Panc1 (cell line): ENCODE measurements around the gene CREBL2. TPM values are rescaled to one million over a fixed set of nuclear protein-coding genes. Genes with fewer than 3 reads are reported as not detected.

ENCODE experiments used
- ATAC-seq: fragments of 200-7000 bp; cut with Tn5 transposase; 2 replicates; pipeline ENCODE4 v1.9.1; 2020; ENCODE audit warnings: mild to moderate bottlenecking, moderate library complexity
- BruUV-seq: library from RNA; stranded (reverse); fragments of 400-500 nt; replicated peaks from 2 replicates; lab custom pipeline; 2021; lab: Mats Ljungman, UMichigan
- CTCF ChIA-PET: fragments of 300-600 bp; sonication (Branson Sonifier 250); formaldehyde crosslinking; loops from one replicate; lab custom pipeline; 2022; ENCODE audit warnings: antibody characterized with exemption; lab: Charles Lee
- POLR2A ChIA-PET: fragments of 300-600 bp; sonication (Branson Sonifier 250); formaldehyde crosslinking; loops from one replicate; lab custom pipeline; 2022; ENCODE audit warnings: antibody characterized with exemption; lab: Charles Lee
- DNase-seq: peaks from one replicate; pipeline ENCODE4 v3.0.0-alpha.2; 2010; ENCODE audit warnings: low read depth, low spot score
- H3K27ac ChIP-seq: 2 replicates; pipeline ENCODE4 v1.5.1; 2011; ENCODE audit warnings: mild to moderate bottlenecking, low read length, inconsistent platforms
- H3K27me3 ChIP-seq: fragments of 200-500 bp; sonication (Bioruptor generic); 2 replicates; pipeline ENCODE4 v1.6.0; 2014; ENCODE audit warnings: low read length, inconsistent platforms; ENCODE audit not compliant: control insufficient read depth, insufficient read depth
- H3K36me3 ChIP-seq: fragments of 200-500 bp; sonication (Bioruptor generic); 2 replicates; pipeline ENCODE4 v1.5.1; 2014; ENCODE audit warnings: inconsistent platforms, mild to moderate bottlenecking, low read length, moderate library complexity; ENCODE audit not compliant: control insufficient read depth, insufficient read depth
- H3K4me1 ChIP-seq: 2 replicates; pipeline ENCODE4 v1.5.1; 2011; ENCODE audit warnings: inconsistent platforms, mild to moderate bottlenecking, low read length, moderate library complexity; ENCODE audit not compliant: control insufficient read depth, insufficient read depth
- H3K4me3 ChIP-seq, 2 experiments: 2 replicates each; pipeline ENCODE4 v1.5.1; 2011 to 2012; ENCODE audit warnings: low read depth in 2 of 2, low read length in 2 of 2, mild to moderate bottlenecking in 2 of 2, inconsistent platforms in 1 of 2, moderate library complexity in 1 of 2
- H3K9me3 ChIP-seq: fragments of 200-500 bp; sonication (Bioruptor generic); 2 replicates; pipeline ENCODE4 v1.5.1; 2014; ENCODE audit warnings: low read depth, mild to moderate bottlenecking, inconsistent platforms, low read length, moderate library complexity; ENCODE audit not compliant: control insufficient read depth, insufficient read depth
- POLR2AphosphoS5 ChIP-seq: IDR thresholded peaks from 2 replicates; pipeline ENCODE4 v1.6.1; 2012; ENCODE audit warnings: mild to moderate bottlenecking, low read depth, low read length, moderate library complexity
- REST ChIP-seq, 2 experiments: IDR thresholded peaks; 2 replicates each; pipeline ENCODE4 v1.6.1; 2011 to 2012; ENCODE audit warnings: low read depth in 2 of 2, control low read depth in 1 of 2, low read length in 1 of 2, mild to moderate bottlenecking in 1 of 2, moderate library complexity in 1 of 2; ENCODE audit not compliant: insufficient read depth in 1 of 2
- SIN3A ChIP-seq: IDR thresholded peaks from 2 replicates; pipeline ENCODE4 v1.6.1; 2012; ENCODE audit warnings: low read depth, mild to moderate bottlenecking, low read length, moderate library complexity, borderline replicate concordance; ENCODE audit not compliant: insufficient read depth
- TCF7L2 ChIP-seq: IDR thresholded peaks from 2 replicates; pipeline ENCODE4 v1.6.1; 2011; ENCODE audit warnings: mild to moderate bottlenecking, low read depth, low read length, inconsistent platforms
- in situ Hi-C: cut with HindIII; loops from 2 replicates; pipeline ENCODE4 v1.10.0; 2016; ENCODE audit warnings: low sequenced_read_pairs, low pct_unique_long_range_greater_than_20kb
- intact Hi-C: fragments of 100-400 bp; cut with micrococcal nuclease; formaldehyde crosslinking; loops from one replicate; pipeline ENCODE4 v1.10.0; 2022; ENCODE audit not compliant: unreplicated experiment
- total RNA-seq: library from RNA; stranded (reverse); gene quantifications from one replicate; pipeline ENCODE4 v1.2.1, GENCODE V29; 2021; ENCODE audit not compliant: unreplicated experiment
- TF ChIP-seq, protein P1 (sequence below): fragments of 450-650 bp; IDR thresholded peaks from 2 replicates; pipeline ENCODE4 v1.5.1; 2017; ENCODE audit warnings: mild to moderate bottlenecking

Gene CREBL2
- total RNA-seq, 1 experiment from 2014 or later = 13.6 TPM

GRCh38 chr12:12689647-12690300 is 78.1 kb downstream of the CREBL2 start:
- ChIA-PET POLR2A (no interaction called here), CTCF (no interaction called here)
- Histone ChIP-seq H3K27ac (no peak overlapping the region), H3K9me3 (no peaks in the 10 kb centered on the region), H3K36me3 (no peaks in the 10 kb centered on the region), H3K27me3 (no peaks in the 10 kb centered on the region), H3K4me1 (no peaks in the 10 kb centered on the region), H3K4me3 (no peak overlapping the region)
- intact Hi-C loops (no loop called here), in situ Hi-C loops (no loop called here)
- BruUV-seq = no TSS peak
- DNase-seq = no peak
- no peak for ATAC-seq
- TF ChIP-seq REST (IDR thresholded peaks at IDR 0.05; ENCODE audit: insufficient read depth in 1 of 2, low read depth in 2 of 2, low read length in 1 of 2) (no peak), SIN3A (no peak), TCF7L2 (no peak), POLR2AphosphoS5 (no peak)
- TF ChIP-seq, protein P1, sequence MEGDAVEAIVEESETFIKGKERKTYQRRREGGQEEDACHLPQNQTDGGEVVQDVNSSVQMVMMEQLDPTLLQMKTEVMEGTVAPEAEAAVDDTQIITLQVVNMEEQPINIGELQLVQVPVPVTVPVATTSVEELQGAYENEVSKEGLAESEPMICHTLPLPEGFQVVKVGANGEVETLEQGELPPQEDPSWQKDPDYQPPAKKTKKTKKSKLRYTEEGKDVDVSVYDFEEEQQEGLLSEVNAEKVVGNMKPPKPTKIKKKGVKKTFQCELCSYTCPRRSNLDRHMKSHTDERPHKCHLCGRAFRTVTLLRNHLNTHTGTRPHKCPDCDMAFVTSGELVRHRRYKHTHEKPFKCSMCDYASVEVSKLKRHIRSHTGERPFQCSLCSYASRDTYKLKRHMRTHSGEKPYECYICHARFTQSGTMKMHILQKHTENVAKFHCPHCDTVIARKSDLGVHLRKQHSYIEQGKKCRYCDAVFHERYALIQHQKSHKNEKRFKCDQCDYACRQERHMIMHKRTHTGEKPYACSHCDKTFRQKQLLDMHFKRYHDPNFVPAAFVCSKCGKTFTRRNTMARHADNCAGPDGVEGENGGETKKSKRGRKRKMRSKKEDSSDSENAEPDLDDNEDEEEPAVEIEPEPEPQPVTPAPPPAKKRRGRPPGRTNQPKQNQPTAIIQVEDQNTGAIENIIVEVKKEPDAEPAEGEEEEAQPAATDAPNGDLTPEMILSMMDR = no peak

- ChIA-PET CTCF (no interaction called here), POLR2A (no interaction called here)
- H3K36me3 ChIP-seq = no peaks in the 10 kb centered on the region
- ATAC-seq (no peak), DNase-seq (no peak)
- no peaks in the 10 kb centered on the region for H3K9me3 ChIP-seq
- no peak overlapping the region for H3K4me3 ChIP-seq
- no peak overlapping the region for H3K27ac ChIP-seq
- intact Hi-C loops = no loop called here
- no peaks in the 10 kb centered on the region for H3K4me1 ChIP-seq
- H3K27me3 ChIP-seq = no peaks in the 10 kb centered on the region
- no peak for TF ChIP-seq TCF7L2
- no peak for TF ChIP-seq REST (IDR thresholded peaks at IDR 0.05; ENCODE audit: insufficient read depth in 1 of 2, low read depth in 2 of 2, low read length in 1 of 2)
- TF ChIP-seq, protein P1 = no peak
- no peak for TF ChIP-seq SIN3A
- TF ChIP-seq POLR2AphosphoS5 = no peak
- in situ Hi-C loops = no loop called here
- BruUV-seq = no TSS peak
Observed at GRCh38 chr12:12691549-12691948, 79.9 kb downstream of the CREBL2 start.
